GM12875 (cell line): Measurements from ENCODE around the gene OSBPL2.

Experiments used
- H3K4me3 ChIP-seq: one replicate; pipeline ENCODE4 v1.5.1; 2011; ENCODE audit warnings: low read depth, low read length, control low read depth
- TF ChIP-seq, protein P1 (sequence below): IDR thresholded peaks from 2 replicates; pipeline ENCODE4 v1.5.1; 2011; ENCODE audit warnings: low read depth, mild to moderate bottlenecking, control low read depth, inconsistent platforms, low read length, moderate library complexity, borderline replicate concordance; ENCODE audit not compliant: insufficient read depth

Gene OSBPL2

DNA sequence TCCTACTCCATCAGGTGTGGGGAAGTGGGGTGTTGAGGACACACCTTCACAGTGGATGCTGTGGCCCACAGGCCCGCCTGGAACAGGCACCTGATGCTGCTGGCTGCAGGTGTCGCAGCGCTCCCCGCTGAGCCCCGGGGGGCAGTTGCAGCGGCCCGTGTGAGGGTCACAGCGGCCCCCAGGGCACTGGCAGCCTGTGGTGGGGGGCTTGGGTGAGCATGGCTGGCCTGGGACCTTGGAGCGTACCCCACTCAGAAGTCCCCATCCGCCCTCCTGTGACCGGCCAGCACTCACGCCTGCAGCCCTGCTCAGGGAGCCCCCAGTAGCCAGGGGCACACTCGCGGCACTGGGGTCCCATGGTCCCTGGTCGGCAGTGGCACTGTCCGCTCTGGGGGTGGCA lies 83.7 kb downstream of the OSBPL2 start:
- TF ChIP-seq, protein P1, sequence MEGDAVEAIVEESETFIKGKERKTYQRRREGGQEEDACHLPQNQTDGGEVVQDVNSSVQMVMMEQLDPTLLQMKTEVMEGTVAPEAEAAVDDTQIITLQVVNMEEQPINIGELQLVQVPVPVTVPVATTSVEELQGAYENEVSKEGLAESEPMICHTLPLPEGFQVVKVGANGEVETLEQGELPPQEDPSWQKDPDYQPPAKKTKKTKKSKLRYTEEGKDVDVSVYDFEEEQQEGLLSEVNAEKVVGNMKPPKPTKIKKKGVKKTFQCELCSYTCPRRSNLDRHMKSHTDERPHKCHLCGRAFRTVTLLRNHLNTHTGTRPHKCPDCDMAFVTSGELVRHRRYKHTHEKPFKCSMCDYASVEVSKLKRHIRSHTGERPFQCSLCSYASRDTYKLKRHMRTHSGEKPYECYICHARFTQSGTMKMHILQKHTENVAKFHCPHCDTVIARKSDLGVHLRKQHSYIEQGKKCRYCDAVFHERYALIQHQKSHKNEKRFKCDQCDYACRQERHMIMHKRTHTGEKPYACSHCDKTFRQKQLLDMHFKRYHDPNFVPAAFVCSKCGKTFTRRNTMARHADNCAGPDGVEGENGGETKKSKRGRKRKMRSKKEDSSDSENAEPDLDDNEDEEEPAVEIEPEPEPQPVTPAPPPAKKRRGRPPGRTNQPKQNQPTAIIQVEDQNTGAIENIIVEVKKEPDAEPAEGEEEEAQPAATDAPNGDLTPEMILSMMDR: no peak
- no peak overlapping the region for H3K4me3 ChIP-seq

DNA sequence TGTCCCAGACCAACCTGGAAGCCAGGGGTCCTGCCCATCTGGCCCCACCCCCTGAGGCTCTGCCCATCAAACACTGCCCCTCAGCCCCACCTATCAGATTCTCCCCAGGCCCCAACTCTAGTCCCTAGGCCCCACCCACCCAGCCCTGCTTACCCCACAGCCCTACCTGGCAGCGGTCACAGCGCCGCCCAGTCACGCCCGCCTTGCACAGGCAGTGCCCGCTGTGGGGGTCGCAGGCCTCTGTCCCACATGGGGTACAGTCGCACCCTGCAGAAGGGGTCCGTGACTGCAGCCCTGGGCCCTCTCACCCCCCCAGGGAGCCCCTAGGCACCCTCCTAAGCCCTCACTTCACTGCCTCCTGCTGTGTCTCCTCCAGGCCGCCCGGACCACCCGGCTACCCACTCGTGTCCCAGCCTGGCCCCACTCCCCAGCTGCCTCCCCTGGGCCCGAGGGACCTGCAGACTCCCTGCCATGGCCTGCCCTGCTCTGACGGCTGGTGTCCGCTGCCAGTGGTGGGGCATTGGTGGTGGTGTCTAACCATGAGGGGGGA lies 84.2 kb downstream of the OSBPL2 start:
- TF ChIP-seq, protein P1: no peak
- H3K4me3 ChIP-seq: no peak overlapping the region

DNA sequence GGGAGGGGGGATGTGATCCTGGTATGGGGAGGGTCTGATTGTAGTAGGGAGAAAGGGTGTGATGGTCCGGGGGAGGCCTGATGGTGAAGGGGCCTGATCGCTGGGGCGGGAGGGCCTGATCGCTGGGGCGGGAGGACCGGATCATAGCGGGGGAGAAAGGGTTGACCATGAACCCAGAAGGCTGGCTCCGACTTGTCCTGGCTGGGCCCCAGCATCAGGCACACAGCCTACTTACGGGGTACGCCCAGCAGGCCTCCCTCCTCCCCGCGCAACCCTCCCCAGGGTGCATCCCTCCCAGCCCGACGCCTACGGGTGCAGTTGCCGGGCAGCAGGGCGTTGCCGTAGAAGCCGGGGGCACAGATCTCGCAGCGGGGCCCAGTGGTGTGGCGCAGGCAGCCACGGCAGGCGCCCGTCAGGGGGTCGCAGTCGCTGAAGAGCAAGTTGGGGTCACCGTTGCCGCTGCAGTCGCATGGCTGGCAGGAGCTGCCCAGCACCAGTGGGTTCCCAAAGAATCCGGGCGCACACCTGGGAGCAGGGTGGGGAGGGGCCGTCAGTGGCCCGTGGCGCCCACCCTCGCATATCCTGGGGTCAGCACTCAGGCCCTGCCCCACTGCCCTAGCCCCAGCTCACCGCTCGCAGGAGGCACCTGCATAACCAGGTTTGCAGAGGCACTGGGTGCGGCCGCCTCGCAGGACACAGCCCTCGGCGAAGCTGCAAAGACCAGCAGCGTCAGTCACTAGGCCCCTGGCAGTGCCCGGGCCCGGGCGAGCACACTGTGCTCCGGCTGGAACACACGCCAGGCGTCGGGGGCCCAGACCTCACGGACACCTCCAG lies 85.0 kb downstream of the OSBPL2 start:
- no peak overlapping the region for H3K4me3 ChIP-seq
- TF ChIP-seq, protein P1: no peak

DNA sequence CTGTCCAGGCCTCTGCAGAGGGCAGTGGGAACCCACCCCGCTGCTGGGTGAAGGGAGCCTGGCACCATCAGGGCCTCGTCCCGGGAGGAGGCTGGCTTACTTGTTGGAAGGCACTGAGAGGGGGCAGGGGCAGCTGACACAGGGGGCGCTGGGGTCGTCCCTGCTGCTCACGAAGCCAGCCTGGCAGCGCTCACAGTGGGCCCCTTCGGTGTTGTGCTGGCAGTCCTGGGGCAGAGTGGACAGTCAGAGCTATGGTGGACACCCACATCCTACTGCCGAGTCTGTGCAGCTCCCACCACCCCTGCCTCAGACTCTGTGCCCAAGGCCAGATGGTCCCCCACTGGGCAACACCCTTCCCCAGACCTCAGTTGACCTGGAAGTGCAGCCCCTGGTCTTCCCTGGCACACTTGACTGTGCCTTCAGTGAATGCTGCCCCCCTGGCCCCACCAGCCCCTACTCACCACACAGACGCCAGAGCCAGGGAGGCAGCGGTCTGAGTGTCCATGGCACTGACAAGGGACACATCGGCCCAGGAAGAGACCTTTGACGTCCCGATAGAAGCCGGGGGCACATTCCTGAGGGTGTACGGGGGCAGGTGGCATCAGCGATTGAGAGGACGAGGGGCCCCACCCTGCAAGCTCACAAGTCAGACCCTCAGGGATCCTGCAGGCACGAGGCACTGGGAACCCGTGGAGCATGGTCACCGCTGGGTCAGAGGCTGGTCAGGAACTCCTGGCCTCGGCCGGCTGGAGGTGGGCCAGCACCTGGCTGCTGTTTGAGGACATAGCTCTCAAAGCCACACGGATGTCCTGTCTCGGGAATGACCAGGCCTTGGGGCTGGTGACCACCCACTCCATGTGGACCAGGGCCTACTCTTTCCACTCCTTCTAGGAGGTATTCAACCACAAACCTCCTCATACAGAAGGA lies 85.9 kb downstream of the OSBPL2 start:
- TF ChIP-seq, protein P1: no peak
- H3K4me3 ChIP-seq: no peak overlapping the region

DNA sequence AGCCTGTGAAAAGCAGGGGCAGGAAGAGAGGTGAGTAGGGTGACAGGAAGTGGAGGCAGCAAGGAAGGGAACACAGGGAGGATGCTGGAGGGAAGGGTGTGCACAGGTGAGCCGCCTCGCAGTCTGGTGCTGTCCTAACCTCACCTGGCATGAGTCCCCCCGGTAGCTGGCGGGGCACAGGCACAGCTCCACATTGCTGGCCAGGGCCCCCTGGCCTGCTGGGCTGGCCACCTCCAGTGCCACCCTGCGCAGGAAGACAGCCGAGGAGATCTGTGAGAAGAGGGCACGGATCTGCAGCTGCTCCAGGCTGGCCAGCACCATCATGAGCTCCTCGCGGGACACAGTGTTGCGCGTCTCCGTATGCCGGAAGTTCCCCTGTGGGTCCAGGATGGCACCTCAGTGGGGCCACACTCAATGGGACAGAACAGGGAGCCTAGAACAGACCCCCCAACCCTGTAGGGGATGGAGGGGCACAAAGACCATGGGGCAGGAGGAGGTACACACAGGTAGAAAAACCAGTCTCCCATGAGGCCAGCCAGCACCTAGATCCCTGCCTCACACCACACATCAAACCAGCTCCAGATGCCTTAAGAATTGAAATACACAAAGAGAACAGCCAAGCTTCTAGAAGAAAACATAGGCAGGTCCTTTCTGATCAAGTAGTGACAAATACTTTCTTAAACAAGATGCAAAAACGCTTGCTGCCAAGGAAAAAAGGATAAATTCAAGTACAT lies 87.0 kb downstream of the OSBPL2 start:
- TF ChIP-seq, protein P1: no peak

DNA sequence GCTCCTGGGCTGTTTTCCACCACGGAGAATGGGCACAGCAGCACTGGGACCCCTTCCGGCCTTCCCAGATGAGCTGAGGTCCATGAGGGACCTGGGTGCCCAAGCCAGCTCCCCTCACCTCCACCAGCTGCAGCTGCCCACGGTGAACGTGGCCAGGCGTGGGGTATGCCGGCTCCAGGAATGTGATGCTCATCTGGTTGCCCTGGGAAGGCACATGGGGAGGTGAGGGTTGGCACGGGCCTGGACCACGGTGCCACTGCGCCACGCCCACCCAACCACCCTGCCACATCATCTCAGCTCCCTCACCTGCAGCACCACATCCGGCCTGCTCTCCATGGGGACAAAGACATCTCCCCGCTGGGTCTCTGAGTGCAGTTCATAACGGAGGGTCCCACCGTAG lies 88.2 kb downstream of the OSBPL2 start:
- H3K4me3 ChIP-seq: no peak overlapping the region
- TF ChIP-seq, protein P1: no peak

More for the DNA sequence above, 87.0 kb downstream of the OSBPL2 start:
- no peak overlapping the region for H3K4me3 ChIP-seq
